ENCODE results near the gene CLEC12A. TPM values are rescaled to one million over a fixed set of nuclear protein-coding genes. Genes with fewer than 3 reads are reported as not detected.

Gene CLEC12A
- total and polyA plus RNA-seq, 2 of the 13 experiments (the other 11 are each of a cell fraction or from before 2014, with no cell fraction given) = not detected

GRCh38 chr12:9935026-9935425, 36.2 kb upstream of the CLEC12A start:
- in situ Hi-C loops (cut with HindIII; ENCODE audit: extremely low pct_ligation_motif_present, low pct_unique_long_range_greater_than_20kb) = no loop called here
- no TSS peak for BruUV-seq (replicated peaks)
- H3K36me3 ChIP-seq (replicated peaks in 1 of 2; ENCODE audit: control insufficient read depth in 1 of 2, insufficient read depth in 2 of 2, low read length in 2 of 2) = no peaks in the 10 kb centered on the region
- H3K4me1 ChIP-seq (ENCODE audit: insufficient read depth, low read length) = no peaks in the 10 kb centered on the region
- no peaks in the 10 kb centered on the region for H4K20me1 ChIP-seq (ENCODE audit: insufficient read depth, low read length)
- ChIA-PET CTCF (ENCODE audit: low intra/inter-chr PET ratio, low total read pairs) (no interaction called here), POLR2A (no interaction called here)
- no peak for TF ChIP-seq SRSF9 (IDR thresholded peaks at IDR 0.05; ENCODE audit: borderline replicate concordance, insufficient read depth, low read depth, low read length, poor library complexity, severe bottlenecking)
- no peak for TF ChIP-seq ZBTB44 (CRISPR knock-in tag; IDR thresholded peaks at IDR 0.05)
- no peak for TF ChIP-seq ATF7 (IDR thresholded peaks at IDR 0.05)
- TF ChIP-seq ATF7 (CRISPR knock-in tag; IDR thresholded peaks at IDR 0.05) = no peak
- no peak for TF ChIP-seq FOXK1 (CRISPR knock-in tag; IDR thresholded peaks at IDR 0.05; ENCODE audit: borderline replicate concordance, low read depth)
- TF ChIP-seq EEA1 (CRISPR knock-in tag; IDR thresholded peaks at IDR 0.05; ENCODE audit: borderline replicate concordance) = no peak
- no peak for TF ChIP-seq DPF2 (CRISPR knock-in tag; IDR thresholded peaks at IDR 0.05; ENCODE audit: borderline replicate concordance, low read depth)
- TF ChIP-seq CREM (IDR thresholded peaks at IDR 0.05) = no peak
- TF ChIP-seq CREM (CRISPR knock-in tag; IDR thresholded peaks at IDR 0.05) = no peak
- TF ChIP-seq RFXANK (CRISPR knock-in tag; IDR thresholded peaks at IDR 0.05) = no peak
- TF ChIP-seq ZNF670 (CRISPR knock-in tag; IDR thresholded peaks at IDR 0.05; ENCODE audit: borderline replicate concordance) = no peak
- TF ChIP-seq ZNF891 (CRISPR knock-in tag; IDR thresholded peaks at IDR 0.05) = no peak
- no peak for TF ChIP-seq MAFG (CRISPR knock-in tag; IDR thresholded peaks at IDR 0.05)
- TF ChIP-seq TCF12 (IDR thresholded peaks at IDR 0.05) = no peak
- no peak for TF ChIP-seq TCF12 (CRISPR knock-in tag; IDR thresholded peaks at IDR 0.05)
- TF ChIP-seq ZBTB14 (CRISPR knock-in tag; IDR thresholded peaks at IDR 0.05) = no peak
- TF ChIP-seq TBL1XR1 (IDR thresholded peaks at IDR 0.05; ENCODE audit: borderline replicate concordance, low read length, partially characterized antibody) = no peak
- no peak for TF ChIP-seq ISL2 (CRISPR knock-in tag; IDR thresholded peaks at IDR 0.05)
- no peak for DNase-seq (ENCODE audit: low spot score)
- no peak overlapping the region for H3K9ac ChIP-seq (ENCODE audit: insufficient read depth, low read depth, low read length)
- FAIRE-seq = no peak
- H3K9me3 ChIP-seq (ENCODE audit: low read length) = no peaks in the 10 kb centered on the region
- H2AFZ ChIP-seq (ENCODE audit: low read length) = no peak overlapping the region
- H3K79me2 ChIP-seq (ENCODE audit: insufficient read depth, low read length) = no peaks in the 10 kb centered on the region
- no peak overlapping the region for H3K27ac ChIP-seq (ENCODE audit: extremely low read length, insufficient read depth, low read length)
- no peak overlapping the region for H3K4me3 ChIP-seq (replicated peaks in 1 of 3; ENCODE audit: insufficient read depth in 1 of 3, low read depth in 2 of 3, low read length in 3 of 3)
- WGBS (ENCODE audit: low lambda C conversion rate) = 36% methylated on average over 2 of the region's 2 CpGs
- no peak overlapping the region for H3K4me2 ChIP-seq (ENCODE audit: low read depth, low read length)
- no peak for ATAC-seq
- intact Hi-C loops (cut with micrococcal nuclease; ENCODE audit: unreplicated experiment) = no loop called here
- no peaks in the 10 kb centered on the region; a peak in 1 of 5 replicates for H3K27me3 ChIP-seq (ENCODE audit: control insufficient read depth in 1 of 2, insufficient read depth in 2 of 2, low read length in 2 of 2)

Data from HepG2 (cell line).